GM21825 (cell line): ENCODE measurements around the gene VCL.
"Not testable (repeated sequence)": the region's sequence is repeated elsewhere in the genome, so short reads cannot be mapped to it uniquely, and the experiment has no call there.

ENCODE experiments used
- ATAC-seq: cut with Tn5 transposase; IDR thresholded peaks from one replicate; pipeline ENCODE4 v1.9.1; 2021; ENCODE audit warnings: mild to moderate bottlenecking, moderate library complexity; ENCODE audit not compliant: unreplicated experiment

VCL gene

GRCh38 chr10:74103560-74104258 is 105.8 kb downstream of the VCL start:
- no peak for ATAC-seq

- ATAC-seq: no peak
These were observed 106.6 kb downstream of the VCL start for GRCh38 chr10:74104480-74104879.

- no peak for ATAC-seq
These were observed 107.1 kb downstream of the VCL start for GRCh38 chr10:74104996-74105395.

- ATAC-seq: no peak
These were observed 109.5 kb downstream of the VCL start for GRCh38 chr10:74107391-74107790.

GRCh38 chr10:74109452-74109851 is 111.5 kb downstream of the VCL start:
- no peak for ATAC-seq

GRCh38 chr10:74110120-74110519 is 112.2 kb downstream of the VCL start:
- no peak for ATAC-seq

GRCh38 chr10:74111799-74112198 is 113.9 kb downstream of the VCL start:
- ATAC-seq: no peak

GRCh38 chr10:74113546-74113945 is 115.6 kb downstream of the VCL start:
- ATAC-seq: no peak

- no peak for ATAC-seq
These were observed 116.1 kb downstream of the VCL start for GRCh38 chr10:74114041-74114448.

- peak; percentile 48 for ATAC-seq
These were observed 119.8 kb downstream of the VCL start for GRCh38 chr10:74117738-74118137.

- no peak for ATAC-seq
These were observed 120.9 kb downstream of the VCL start for GRCh38 chr10:74118804-74119203.

GRCh38 chr10:74120911-74121310 is 123.0 kb downstream of the VCL start:
- no peak for ATAC-seq

GRCh38 chr10:74121368-74121767 is 123.5 kb downstream of the VCL start:
- ATAC-seq: no peak

GRCh38 chr10:74122060-74122459 is 124.1 kb downstream of the VCL start:
- no peak for ATAC-seq

GRCh38 chr10:74123081-74123480 is 125.2 kb downstream of the VCL start:
- no peak for ATAC-seq

GRCh38 chr10:74133923-74134820 is 136.3 kb downstream of the VCL start:
- no peak for ATAC-seq

- ATAC-seq: no peak
These were observed 137.5 kb downstream of the VCL start for GRCh38 chr10:74135452-74135851.

- ATAC-seq: no peak
These were observed 140.1 kb downstream of the VCL start for GRCh38 chr10:74137992-74138391.

- not testable (repeated sequence) for ATAC-seq
These were observed 140.7 kb downstream of the VCL start for GRCh38 chr10:74138596-74138995.

GRCh38 chr10:74139981-74140380 is 142.1 kb downstream of the VCL start:
- no peak for ATAC-seq

GRCh38 chr10:74140553-74140952 is 142.6 kb downstream of the VCL start:
- ATAC-seq: no peak

GRCh38 chr10:74145133-74145532 is 147.2 kb downstream of the VCL start:
- ATAC-seq: no peak
